Caco-2 (cell line): ENCODE data around the gene ACSS1. TPM values are rescaled to one million over a fixed set of nuclear protein-coding genes. Genes with fewer than 3 reads are reported as not detected.

ENCODE experiments used
- BruUV-seq: library from RNA; stranded (reverse); fragments of 400-500 nt; replicated peaks from 2 replicates; lab custom pipeline; 2021; lab: Mats Ljungman, UMichigan
- CTCF ChIA-PET: fragments of 300-600 bp; sonication (Branson Sonifier 250); formaldehyde crosslinking; loops from one replicate; lab custom pipeline; 2022; ENCODE audit warnings: antibody characterized with exemption; lab: Charles Lee
- POLR2A ChIA-PET: fragments of 300-600 bp; sonication (Branson Sonifier 250); formaldehyde crosslinking; loops from one replicate; lab custom pipeline; 2022; ENCODE audit warnings: antibody characterized with exemption; lab: Charles Lee
- DNase-seq, 2 experiments: peaks; one replicate each; pipeline versions ENCODE4 v3.0.0 to v3.0.0-alpha.2; 2020 to 2022
- H3K27me3 ChIP-seq: replicated peaks from 2 replicates; pipeline ENCODE4 v1.6.0; 2011; ENCODE audit warnings: low read length; ENCODE audit not compliant: control insufficient read depth, insufficient read depth
- H3K36me3 ChIP-seq: 2 replicates; pipeline ENCODE4 v1.5.1; 2011; ENCODE audit warnings: low read length; ENCODE audit not compliant: control insufficient read depth, insufficient read depth
- H3K4me1 ChIP-seq: fragments of 250-450 bp; sonication (Bioruptor Pico); 2 replicates; pipeline ENCODE4 v1.5.1; 2020; ENCODE audit warnings: mild to moderate bottlenecking
- H3K4me3 ChIP-seq: 2 replicates; pipeline ENCODE4 v1.5.1; 2011; ENCODE audit warnings: low read depth, mild to moderate bottlenecking, control low read depth, low read length
- H3K9me3 ChIP-seq: fragments of 250-450 bp; sonication (Bioruptor Pico); 2 replicates; pipeline ENCODE4 v1.5.1; 2020; ENCODE audit warnings: mild to moderate bottlenecking, moderate library complexity
- H3K27ac Mint-ChIP-seq: one replicate; pipeline ENCODE4 v1.8.0; 2022; ENCODE audit warnings: mixed read lengths; ENCODE audit not compliant: unreplicated experiment
- H3K27me3 Mint-ChIP-seq: one replicate; pipeline ENCODE4 v1.8.0; 2022; ENCODE audit warnings: mixed read lengths; ENCODE audit not compliant: insufficient read depth, unreplicated experiment
- H3K36me3 Mint-ChIP-seq: one replicate; pipeline ENCODE4 v1.8.0; 2022; ENCODE audit warnings: mild to moderate bottlenecking, mixed read lengths; ENCODE audit not compliant: insufficient read depth, unreplicated experiment
- H3K4me1 Mint-ChIP-seq: one replicate; pipeline ENCODE4 v1.8.0; 2022; ENCODE audit warnings: low read depth, mixed read lengths; ENCODE audit not compliant: unreplicated experiment
- H3K4me3 Mint-ChIP-seq: one replicate; pipeline ENCODE4 v1.8.0; 2022; ENCODE audit warnings: mild to moderate bottlenecking, moderate library complexity, mixed read lengths; ENCODE audit not compliant: unreplicated experiment
- H3K9me3 Mint-ChIP-seq: one replicate; pipeline ENCODE4 v1.8.0; 2022; ENCODE audit warnings: mixed read lengths; ENCODE audit not compliant: unreplicated experiment
- intact Hi-C: fragments of 100-400 bp; cut with micrococcal nuclease; formaldehyde crosslinking; loops from one replicate; pipeline ENCODE4 v1.10.0; 2022; ENCODE audit not compliant: unreplicated experiment
- total RNA-seq: library from RNA; stranded (reverse); gene quantifications from 2 replicates; pipeline ENCODE4 v1.2.3, GENCODE V29; 2022
- TF ChIP-seq, protein P1 (sequence below), 2 experiments: fragments of 200-600 bp in 1 of 2; IDR thresholded peaks; 1 replicate in 1 of 2; 2 replicates in 1 of 2; pipeline versions ENCODE4 v1.5.1 to v1.8.0; 2011 to 2022; ENCODE audit warnings: antibody characterized with exemption in 1 of 2, control low read depth in 1 of 2, inconsistent platforms in 1 of 2, low read depth in 1 of 2, low read length in 1 of 2, mild to moderate bottlenecking in 1 of 2, moderate library complexity in 1 of 2; ENCODE audit not compliant: insufficient read depth in 1 of 2, severe bottlenecking in 1 of 2, unreplicated experiment in 1 of 2

ACSS1 gene
- total RNA-seq, 1 experiment from 2014 or later, result 113 TPM

DNA sequence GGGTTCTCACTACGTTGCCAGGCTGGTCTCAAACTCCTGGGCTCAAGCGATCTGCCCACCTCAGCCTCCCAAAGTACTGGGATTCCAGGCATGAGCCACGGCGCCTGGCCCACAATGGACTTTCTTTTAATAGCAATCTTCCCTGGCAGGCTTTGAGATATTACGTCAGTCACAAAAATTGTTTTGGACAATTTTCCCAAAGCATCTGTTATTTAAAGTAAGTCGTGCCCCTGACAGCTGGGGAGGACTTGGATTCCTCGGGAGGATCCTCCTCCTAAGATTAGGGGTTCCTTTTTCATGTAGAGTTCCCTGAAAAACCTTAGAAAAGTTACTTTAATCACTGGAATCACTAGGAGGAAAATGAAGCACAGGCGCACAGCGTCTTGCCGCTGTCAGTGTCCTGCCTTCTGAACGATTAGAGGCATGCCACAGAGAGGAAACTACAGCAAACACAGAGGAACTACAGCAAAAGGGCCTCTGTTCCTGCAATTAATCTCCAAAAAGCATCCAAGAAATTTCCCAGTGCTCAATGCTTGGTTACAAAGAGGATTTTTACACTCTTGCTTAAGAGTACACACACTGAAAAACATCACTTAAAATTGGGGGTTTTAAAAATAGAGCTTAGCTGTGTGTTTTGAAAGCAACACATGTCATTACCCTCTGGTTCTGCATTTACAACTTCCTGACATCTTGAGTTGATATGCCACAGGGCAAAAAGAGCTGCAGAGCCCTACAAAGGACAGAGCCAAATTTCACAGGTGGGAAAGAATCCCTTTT, 4.5 kb downstream of the ACSS1 start:
- Mint-ChIP-seq H3K27ac (no peak overlapping the region), H3K36me3 (peaks cover 19% of the 10 kb centered on the region), H3K4me3 (no peak overlapping the region), H3K4me1 (peaks cover 11% of the 10 kb centered on the region), H3K27me3 (no peaks in the 10 kb centered on the region), H3K9me3 (no peaks in the 10 kb centered on the region)
- CTCF ChIA-PET, result no interaction called here
- no peak overlapping the region for H3K4me3 ChIP-seq
- POLR2A ChIA-PET, result no interaction called here
- TF ChIP-seq, protein P1, sequence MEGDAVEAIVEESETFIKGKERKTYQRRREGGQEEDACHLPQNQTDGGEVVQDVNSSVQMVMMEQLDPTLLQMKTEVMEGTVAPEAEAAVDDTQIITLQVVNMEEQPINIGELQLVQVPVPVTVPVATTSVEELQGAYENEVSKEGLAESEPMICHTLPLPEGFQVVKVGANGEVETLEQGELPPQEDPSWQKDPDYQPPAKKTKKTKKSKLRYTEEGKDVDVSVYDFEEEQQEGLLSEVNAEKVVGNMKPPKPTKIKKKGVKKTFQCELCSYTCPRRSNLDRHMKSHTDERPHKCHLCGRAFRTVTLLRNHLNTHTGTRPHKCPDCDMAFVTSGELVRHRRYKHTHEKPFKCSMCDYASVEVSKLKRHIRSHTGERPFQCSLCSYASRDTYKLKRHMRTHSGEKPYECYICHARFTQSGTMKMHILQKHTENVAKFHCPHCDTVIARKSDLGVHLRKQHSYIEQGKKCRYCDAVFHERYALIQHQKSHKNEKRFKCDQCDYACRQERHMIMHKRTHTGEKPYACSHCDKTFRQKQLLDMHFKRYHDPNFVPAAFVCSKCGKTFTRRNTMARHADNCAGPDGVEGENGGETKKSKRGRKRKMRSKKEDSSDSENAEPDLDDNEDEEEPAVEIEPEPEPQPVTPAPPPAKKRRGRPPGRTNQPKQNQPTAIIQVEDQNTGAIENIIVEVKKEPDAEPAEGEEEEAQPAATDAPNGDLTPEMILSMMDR (IDR thresholded peaks at IDR 0.05; ENCODE audit: insufficient read depth in 1 of 2, low read depth in 1 of 2, low read length in 1 of 2, severe bottlenecking in 1 of 2, unreplicated experiment in 1 of 2), result no peak
- no peaks in the 10 kb centered on the region; the same call in none of the 2 replicates for H3K36me3 ChIP-seq
- peak in 1 of 2 experiments; percentile 5 for DNase-seq
- peaks cover 30% of the 10 kb centered on the region for H3K4me1 ChIP-seq
- H3K9me3 ChIP-seq, result no peaks in the 10 kb centered on the region
- no peaks in the 10 kb centered on the region for H3K27me3 ChIP-seq
- no TSS peak for BruUV-seq
- intact Hi-C loops, result no loop called here

DNA sequence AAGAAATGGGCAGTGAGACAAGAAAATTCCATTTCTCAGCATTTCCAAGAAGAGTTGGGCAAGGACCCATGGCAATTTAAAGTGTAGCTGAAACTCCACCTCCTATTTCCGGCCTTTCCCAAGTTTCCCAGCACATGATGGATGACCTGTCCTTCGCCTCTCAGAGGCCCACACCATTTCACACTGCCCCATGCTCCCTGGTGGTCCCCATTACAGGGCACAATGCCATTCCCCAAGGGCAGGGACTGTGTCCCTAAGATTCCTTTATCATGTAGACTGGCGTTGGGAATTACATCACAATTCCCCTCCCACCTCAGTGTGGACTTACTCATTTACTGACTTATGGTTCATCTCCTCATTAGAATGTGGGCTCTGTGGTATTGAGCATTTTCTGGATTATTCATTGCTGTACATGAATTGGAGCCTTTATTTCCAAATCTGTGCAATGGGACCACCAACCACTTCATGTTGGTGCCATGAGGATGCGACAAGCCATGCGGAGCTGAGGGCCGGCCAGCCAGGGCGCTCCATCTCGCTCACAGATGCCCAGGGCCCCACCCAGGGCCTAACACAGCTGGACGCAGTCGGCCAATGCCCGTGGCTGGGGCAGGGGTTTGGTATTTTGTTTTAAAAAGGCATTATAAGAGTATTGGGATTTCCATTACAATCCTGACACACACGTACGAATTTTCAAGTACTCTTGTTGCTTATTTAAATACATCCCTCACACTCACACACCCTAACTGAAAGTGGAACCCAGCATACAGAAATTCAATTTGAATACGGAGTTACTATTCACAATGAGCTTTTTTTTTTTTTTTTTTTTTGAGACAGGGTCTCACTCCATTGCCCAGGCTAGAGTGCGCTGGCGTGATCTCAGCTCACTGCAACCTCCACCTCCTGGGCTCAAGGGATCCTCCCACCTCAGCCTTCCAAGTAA, 5.4 kb downstream of the ACSS1 start:
- H3K4me1 ChIP-seq, result peaks cover 28% of the 10 kb centered on the region
- H3K9me3 ChIP-seq, result no peaks in the 10 kb centered on the region
- H3K27me3 ChIP-seq, result no peaks in the 10 kb centered on the region
- H3K27me3 Mint-ChIP-seq, result no peaks in the 10 kb centered on the region
- no peak overlapping the region for H3K4me3 ChIP-seq
- H3K4me1 Mint-ChIP-seq, result peaks cover 11% of the 10 kb centered on the region
- no peaks in the 10 kb centered on the region for H3K9me3 Mint-ChIP-seq
- no peak overlapping the region for H3K4me3 Mint-ChIP-seq
- CTCF ChIA-PET, result interaction anchor here (0.7 kb wide), 1 partner anchor 9 kb away, joined by 4 read pairs; no protein-coding TSS in a partner anchor
- H3K27ac Mint-ChIP-seq, result no peak overlapping the region
- POLR2A ChIA-PET, result no interaction called here
- H3K36me3 Mint-ChIP-seq, result peaks cover 19% of the 10 kb centered on the region
- intact Hi-C loops, result no loop called here
- BruUV-seq, result no TSS peak
- H3K36me3 ChIP-seq, result no peaks in the 10 kb centered on the region; the same call in none of the 2 replicates
- DNase-seq, result peak in 1 of 2 experiments; percentile 13
- TF ChIP-seq, protein P1 (IDR thresholded peaks at IDR 0.05; ENCODE audit: insufficient read depth in 1 of 2, low read depth in 1 of 2, low read length in 1 of 2, severe bottlenecking in 1 of 2, unreplicated experiment in 1 of 2), result no peak
